ENCODE results near the gene ZNF546.

Gene ZNF546

DNA sequence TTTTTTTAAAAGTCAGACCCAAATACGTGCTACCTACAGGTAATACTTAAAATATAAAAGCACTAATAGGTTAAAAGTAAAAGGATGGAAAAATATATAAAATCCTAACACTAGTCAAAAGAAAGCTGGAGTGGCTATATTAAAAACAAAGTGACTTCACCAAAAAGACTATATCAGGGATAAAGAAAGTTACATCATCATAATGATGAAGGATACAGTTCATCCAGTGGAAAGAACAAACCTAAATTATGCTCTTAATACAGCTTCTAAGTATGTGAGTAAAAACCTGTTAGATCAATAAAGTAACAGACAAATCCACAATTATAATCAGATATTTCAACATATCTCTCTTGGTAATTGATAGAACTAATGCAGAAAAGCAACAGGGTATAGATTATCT, 60.3 kb downstream of the ZNF546 start:
- H3K4me1 ChIP-seq (ENCODE audit: control insufficient read depth in 1 of 2, insufficient read depth in 1 of 2, low read depth in 1 of 2, low read length in 1 of 2): peaks cover 14 to 18% of the 10 kb centered on the region in 2 experiments
- no peaks in the 10 kb centered on the region for H3K9me3 ChIP-seq
- H3K27ac ChIP-seq: no peak overlapping the region
- H3K4me3 ChIP-seq (ENCODE audit: low read depth in 1 of 2, low read length in 1 of 2): no peak overlapping the region
- H3K27me3 ChIP-seq: peaks cover 37% of the 10 kb centered on the region
- no peak for TF ChIP-seq CTCF (IDR thresholded peaks at IDR 0.05)
- H3K36me3 ChIP-seq: no peaks in the 10 kb centered on the region

- H3K36me3 ChIP-seq: no peaks in the 10 kb centered on the region
- peaks cover 14 to 16% of the 10 kb centered on the region in 2 experiments for H3K4me1 ChIP-seq (ENCODE audit: control insufficient read depth in 1 of 2, insufficient read depth in 1 of 2, low read depth in 1 of 2, low read length in 1 of 2)
- H3K9me3 ChIP-seq: no peaks in the 10 kb centered on the region
- no peak overlapping the region for H3K27ac ChIP-seq
- TF ChIP-seq CTCF (IDR thresholded peaks at IDR 0.05): no peak
- peaks cover 41% of the 10 kb centered on the region for H3K27me3 ChIP-seq
- no peak overlapping the region for H3K4me3 ChIP-seq (ENCODE audit: low read depth in 1 of 2, low read length in 1 of 2)
Observed at GRCh38 chr19:40059624-40060023, 62.8 kb downstream of the ZNF546 start.

DNA sequence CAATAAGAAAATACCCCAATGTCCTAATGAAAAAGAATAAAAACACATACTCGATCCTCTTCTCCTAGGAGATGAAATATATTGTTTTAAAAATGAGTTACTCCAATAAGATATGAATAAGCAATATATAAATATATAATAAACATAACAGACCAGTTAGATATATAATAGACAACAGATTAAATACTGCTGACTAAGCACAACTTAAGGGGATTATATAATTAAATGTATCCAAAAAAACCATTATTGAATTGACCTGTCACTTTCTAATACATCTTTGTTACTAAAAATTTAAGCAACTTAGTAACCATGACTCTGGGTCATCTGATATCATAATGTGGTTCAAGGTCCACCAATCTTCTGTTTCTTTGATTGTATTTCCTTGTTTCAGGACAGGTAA, 73.2 kb downstream of the ZNF546 start:
- no peak overlapping the region for H3K27ac ChIP-seq
- no peak overlapping the region for H3K4me3 ChIP-seq (ENCODE audit: low read depth in 1 of 2, low read length in 1 of 2)
- peaks cover 14% of the 10 kb centered on the region for H3K9me3 ChIP-seq
- TF ChIP-seq CTCF (IDR thresholded peaks at IDR 0.05): no peak
- peaks cover 17% of the 10 kb centered on the region for H3K36me3 ChIP-seq
- H3K27me3 ChIP-seq: no peaks in the 10 kb centered on the region
- H3K4me1 ChIP-seq (ENCODE audit: control insufficient read depth in 1 of 2, insufficient read depth in 1 of 2, low read depth in 1 of 2, low read length in 1 of 2): no peaks in the 10 kb centered on the region
